ENCODE data around the gene DCXR. TPM values are rescaled to one million over a fixed set of nuclear protein-coding genes. Genes with fewer than 3 reads are reported as not detected.

DCXR gene
- total RNA-seq, 1 donor from 2014 or later, result 143 TPM

DNA sequence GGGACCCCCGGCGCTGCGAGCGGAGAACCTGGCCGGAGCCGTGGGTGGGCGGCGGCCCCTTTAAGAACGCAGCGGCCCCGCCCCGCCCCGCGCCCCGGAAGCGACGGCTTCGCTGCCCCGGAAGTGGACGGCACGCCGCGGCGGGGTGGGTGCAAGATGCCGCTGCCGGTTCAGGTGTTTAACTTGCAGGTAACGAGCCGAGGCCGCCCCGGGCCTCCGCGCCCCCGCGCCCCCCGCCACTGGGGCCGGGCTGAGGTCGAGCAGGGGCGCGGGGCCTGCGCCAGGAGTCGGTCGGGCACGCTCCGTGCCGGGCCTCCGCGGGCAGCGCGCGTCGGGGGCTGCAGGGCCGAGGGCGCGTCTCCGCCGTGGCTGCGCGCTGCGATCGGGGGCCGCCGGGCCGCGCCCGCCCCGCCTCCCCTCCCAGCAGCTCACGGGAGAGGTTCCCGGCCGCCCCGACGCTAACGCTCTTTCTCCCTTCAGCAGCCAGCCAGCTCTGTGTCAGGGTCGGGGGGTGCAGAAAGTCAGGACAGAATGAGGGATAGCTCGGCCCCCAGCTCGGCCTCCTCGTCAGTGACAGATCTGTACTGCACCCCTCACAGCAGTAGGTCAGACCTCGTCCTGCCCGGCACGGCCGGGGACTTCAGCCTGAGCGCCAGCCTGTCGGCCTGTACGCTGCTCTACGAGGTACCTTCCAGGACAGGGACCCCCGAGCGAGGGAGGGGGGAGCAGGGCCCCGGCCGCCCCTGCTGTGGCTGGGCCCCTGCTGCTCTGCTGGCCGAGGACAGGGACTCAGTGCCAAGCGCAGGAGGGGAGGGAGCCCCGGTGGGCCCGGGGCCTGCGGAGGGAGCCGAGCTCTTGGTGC is 14.5 kb upstream of the DCXR start, which contains the start of the genes GPS1 and RFNG:
TSS of gene GPS1 (plus strand) at position 123 of the 862 bp plus-strand sequence. CDS start at position 157, 34 bp downstream.
TSS of gene RFNG (minus strand) at position 36 of the 862 bp plus-strand sequence. CDS start 45 bp downstream, outside the sequence.
- Histone ChIP-seq H3K4me3 (peak within 1 kb of the TSS; percentile 83), H3K36me3 (peaks cover 39% of the 10 kb centered on the region), H3K4me1 (peaks cover 20% of the 10 kb centered on the region), H3K9me3 (no peaks in the 10 kb centered on the region), H3K27ac (peak within 1 kb of the TSS; percentile 61), H3K27me3 (no peaks in the 10 kb centered on the region)
- intact Hi-C loops (cut with DNase I), result no loop called here
- TF ChIP-seq, protein P1, sequence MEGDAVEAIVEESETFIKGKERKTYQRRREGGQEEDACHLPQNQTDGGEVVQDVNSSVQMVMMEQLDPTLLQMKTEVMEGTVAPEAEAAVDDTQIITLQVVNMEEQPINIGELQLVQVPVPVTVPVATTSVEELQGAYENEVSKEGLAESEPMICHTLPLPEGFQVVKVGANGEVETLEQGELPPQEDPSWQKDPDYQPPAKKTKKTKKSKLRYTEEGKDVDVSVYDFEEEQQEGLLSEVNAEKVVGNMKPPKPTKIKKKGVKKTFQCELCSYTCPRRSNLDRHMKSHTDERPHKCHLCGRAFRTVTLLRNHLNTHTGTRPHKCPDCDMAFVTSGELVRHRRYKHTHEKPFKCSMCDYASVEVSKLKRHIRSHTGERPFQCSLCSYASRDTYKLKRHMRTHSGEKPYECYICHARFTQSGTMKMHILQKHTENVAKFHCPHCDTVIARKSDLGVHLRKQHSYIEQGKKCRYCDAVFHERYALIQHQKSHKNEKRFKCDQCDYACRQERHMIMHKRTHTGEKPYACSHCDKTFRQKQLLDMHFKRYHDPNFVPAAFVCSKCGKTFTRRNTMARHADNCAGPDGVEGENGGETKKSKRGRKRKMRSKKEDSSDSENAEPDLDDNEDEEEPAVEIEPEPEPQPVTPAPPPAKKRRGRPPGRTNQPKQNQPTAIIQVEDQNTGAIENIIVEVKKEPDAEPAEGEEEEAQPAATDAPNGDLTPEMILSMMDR (IDR thresholded peaks at IDR 0.05), result no peak
- peak; percentile 92 for DNase-seq
- ATAC-seq, result peak; percentile 78

DNA sequence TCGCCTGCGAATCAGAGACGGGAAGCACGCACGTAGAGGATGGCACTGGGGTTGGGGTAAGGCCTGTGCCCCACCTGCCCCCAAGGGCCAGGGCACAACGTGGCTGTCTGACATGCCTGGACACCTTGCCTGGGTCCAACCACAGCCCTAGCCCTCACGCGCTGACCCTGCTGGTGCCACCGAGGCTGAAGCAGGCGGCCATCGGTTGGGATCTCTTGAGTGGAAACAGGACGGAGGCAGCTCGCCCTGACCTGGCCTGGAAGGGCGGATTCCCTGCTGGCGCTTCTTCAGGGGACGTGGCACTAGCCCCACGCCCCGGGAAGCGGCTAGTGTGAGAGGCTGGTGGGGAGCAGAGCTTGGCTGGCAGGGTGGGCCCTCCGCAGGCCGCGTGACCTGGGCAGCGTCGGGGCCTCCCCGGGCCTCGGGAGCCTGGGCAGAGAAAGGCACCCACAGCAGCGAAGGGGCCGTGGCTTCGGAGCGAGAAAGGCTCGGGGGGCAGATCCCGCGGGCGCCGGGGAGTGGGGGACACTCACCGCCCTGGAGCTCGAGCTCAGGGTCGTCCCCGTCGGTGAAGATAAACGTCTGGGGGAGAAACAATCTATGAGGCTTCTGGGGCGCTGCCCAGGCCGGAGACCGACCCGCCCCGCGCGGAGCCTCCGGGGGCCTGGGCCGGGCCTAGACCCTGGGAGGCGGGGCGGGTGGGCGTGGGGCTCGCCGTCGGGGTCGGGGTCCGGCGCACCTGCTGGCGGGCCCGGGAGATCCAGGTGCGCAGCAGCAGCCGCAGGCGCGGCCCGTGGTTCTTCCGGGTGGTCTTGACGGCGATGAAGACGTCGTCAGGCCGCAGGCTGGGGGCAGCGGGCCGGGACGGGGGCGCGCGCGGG is 13.5 kb upstream of the DCXR start:
- no peak for ATAC-seq
- intact Hi-C loops (cut with DNase I), result no loop called here
- Histone ChIP-seq H3K9me3 (no peaks in the 10 kb centered on the region), H3K27me3 (no peaks in the 10 kb centered on the region), H3K4me1 (peaks cover 20% of the 10 kb centered on the region), H3K36me3 (peaks cover 29% of the 10 kb centered on the region), H3K27ac (peak overlapping the region; percentile 61), H3K4me3 (peak overlapping the region; percentile 68)
- TF ChIP-seq, protein P1 (IDR thresholded peaks at IDR 0.05), result no peak
- no peak for DNase-seq

DNA sequence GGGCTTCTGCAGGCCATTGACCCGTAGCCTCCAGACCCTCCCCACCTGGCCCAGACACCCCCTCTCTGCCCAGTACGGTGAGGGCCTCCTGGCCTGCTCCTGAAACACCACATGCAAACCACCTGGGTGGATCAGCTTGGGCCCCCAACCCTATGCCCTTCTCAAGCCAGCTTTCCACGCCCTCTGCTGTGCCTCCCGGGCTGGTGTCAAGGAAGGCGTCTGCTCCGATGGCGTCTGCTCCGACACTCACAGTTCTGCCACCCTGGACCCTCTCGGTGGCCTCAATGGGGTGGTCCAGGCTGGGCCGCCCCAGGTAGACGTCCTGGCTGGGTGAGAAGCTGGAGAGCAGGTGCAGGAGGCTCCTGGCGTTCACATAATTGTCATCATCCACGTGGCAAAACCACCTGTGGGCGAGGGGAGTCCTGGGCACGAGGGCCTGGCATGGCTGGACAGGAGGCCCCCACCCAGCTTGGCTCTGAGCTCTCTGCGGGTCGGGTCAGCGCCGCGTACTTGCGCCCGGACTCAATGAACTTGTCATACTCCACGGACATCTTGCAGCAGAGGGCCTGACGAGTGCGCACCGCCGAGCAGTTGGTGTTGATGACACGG is 12.8 kb upstream of the DCXR start:
- Histone ChIP-seq H3K4me1 (peaks cover 20% of the 10 kb centered on the region), H3K27ac (peak overlapping the region; percentile 61), H3K4me3 (peak overlapping the region; percentile 68), H3K9me3 (no peaks in the 10 kb centered on the region), H3K36me3 (peaks cover 23% of the 10 kb centered on the region), H3K27me3 (no peaks in the 10 kb centered on the region)
- intact Hi-C loops (cut with DNase I), result no loop called here
- DNase-seq, result no peak
- no peak for ATAC-seq
- TF ChIP-seq, protein P1 (IDR thresholded peaks at IDR 0.05), result no peak

DNA sequence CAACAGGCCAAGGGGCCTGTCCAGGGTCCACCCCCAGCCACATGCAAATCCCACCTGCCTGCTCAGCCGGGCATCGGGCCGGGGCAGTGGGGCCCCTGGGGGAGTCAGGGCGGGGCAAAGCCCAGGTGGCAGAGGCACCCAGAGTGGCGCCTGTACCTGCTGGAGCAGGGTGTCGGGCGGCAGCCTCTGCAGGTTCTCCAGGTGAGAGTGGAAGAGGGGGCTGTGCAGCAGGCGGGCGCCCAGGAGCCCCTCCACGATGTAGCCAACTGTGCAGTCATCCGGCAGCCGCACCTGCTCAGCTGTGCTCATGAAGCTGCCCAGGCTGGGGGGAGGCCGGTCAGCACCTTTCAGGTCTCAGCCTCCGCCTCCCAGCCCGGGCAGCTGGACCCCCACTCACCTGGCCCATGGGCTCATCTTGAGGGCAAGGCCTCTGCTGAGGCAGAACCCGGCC is 12.0 kb upstream of the DCXR start:
- no peaks in the 10 kb centered on the region for H3K27me3 ChIP-seq
- H3K4me3 ChIP-seq, result no peak overlapping the region
- no peaks in the 10 kb centered on the region for H3K9me3 ChIP-seq
- peaks cover 20% of the 10 kb centered on the region for H3K4me1 ChIP-seq
- intact Hi-C loops (cut with DNase I), result no loop called here
- TF ChIP-seq, protein P1 (IDR thresholded peaks at IDR 0.05), result no peak
- DNase-seq (no peak), ATAC-seq (no peak)
- peaks cover 16% of the 10 kb centered on the region for H3K36me3 ChIP-seq
- no peak overlapping the region for H3K27ac ChIP-seq

DNA sequence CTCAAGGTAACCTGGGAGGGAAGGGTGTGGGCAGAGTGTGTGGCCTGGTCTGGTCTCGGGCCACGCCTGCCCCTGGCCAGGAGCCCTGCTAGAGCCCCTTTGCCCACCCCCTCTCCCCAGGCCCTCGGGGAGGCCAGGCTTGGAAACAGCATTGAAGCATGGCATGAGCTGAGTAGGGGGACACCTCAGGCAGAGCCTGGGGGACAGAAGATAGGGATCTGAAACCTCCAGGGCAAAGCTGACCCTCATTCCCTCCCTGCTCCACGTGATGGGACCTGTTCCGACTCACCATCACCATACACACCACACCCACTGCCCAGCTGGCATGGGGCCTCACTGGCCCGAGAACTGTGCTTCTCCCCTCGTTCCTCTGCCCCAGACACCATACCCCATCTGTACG is 11.6 kb upstream of the DCXR start:
- H3K27me3 ChIP-seq, result no peaks in the 10 kb centered on the region
- ATAC-seq (no peak), DNase-seq (no peak)
- H3K4me3 ChIP-seq, result no peak overlapping the region
- H3K27ac ChIP-seq, result no peak overlapping the region
- peaks cover 20% of the 10 kb centered on the region for H3K4me1 ChIP-seq
- H3K9me3 ChIP-seq, result no peaks in the 10 kb centered on the region
- peaks cover 15% of the 10 kb centered on the region for H3K36me3 ChIP-seq
- TF ChIP-seq, protein P1 (IDR thresholded peaks at IDR 0.05), result no peak
- intact Hi-C loops (cut with DNase I), result no loop called here
